KMS-11 (cell line): Measurements from ENCODE around the gene ROR1.

Source experiments
- H2AFZ ChIP-seq: fragments of 200-600 bp; sonication (generic); 2 replicates; pipeline ENCODE4 v1.6.1; 2016; ENCODE audit warnings: antibody characterized with exemption, mixed run types, low read depth
- H3K27ac ChIP-seq: fragments of 200-600 bp; sonication (generic); 2 replicates; pipeline ENCODE4 v1.6.1; 2016; ENCODE audit warnings: mild to moderate bottlenecking, mixed run types
- H3K27me3 ChIP-seq: fragments of 200-600 bp; sonication (generic); 2 replicates; pipeline ENCODE4 v1.6.1; 2017; ENCODE audit warnings: mild to moderate bottlenecking, low read depth, mixed run types, moderate library complexity; ENCODE audit not compliant: insufficient read depth
- H3K36me3 ChIP-seq: fragments of 200-600 bp; sonication (generic); 2 replicates; pipeline ENCODE4 v1.6.1; 2017; ENCODE audit warnings: mild to moderate bottlenecking, mixed run types; ENCODE audit not compliant: insufficient read depth
- H3K4me1 ChIP-seq: fragments of 200-600 bp; sonication (generic); 2 replicates; pipeline ENCODE4 v1.6.1; 2016; ENCODE audit warnings: mild to moderate bottlenecking, low read depth, mixed run types; ENCODE audit not compliant: poor library complexity, severe bottlenecking
- H3K4me2 ChIP-seq: fragments of 200-600 bp; sonication (generic); 2 replicates; pipeline ENCODE4 v1.7.0; 2016; ENCODE audit warnings: mild to moderate bottlenecking, mixed run types
- H3K4me3 ChIP-seq: fragments of 200-600 bp; sonication (generic); IDR thresholded peaks from 2 replicates; pipeline ENCODE4 v1.6.1; 2017; ENCODE audit warnings: low read depth, low read length, mixed read lengths; ENCODE audit not compliant: insufficient read depth
- H3K79me2 ChIP-seq: fragments of 200-600 bp; sonication (generic); 2 replicates; pipeline ENCODE4 v1.6.1; 2016; ENCODE audit warnings: low read depth, mixed run types; ENCODE audit not compliant: insufficient read depth
- H3K9ac ChIP-seq: fragments of 200-600 bp; sonication (generic); 2 replicates; pipeline ENCODE4 v1.6.1; 2016; ENCODE audit warnings: mild to moderate bottlenecking, mixed run types
- H4K20me1 ChIP-seq: fragments of 200-600 bp; sonication (generic); 2 replicates; pipeline ENCODE4 v1.6.1; 2016; ENCODE audit warnings: mild to moderate bottlenecking, mixed run types; ENCODE audit not compliant: insufficient read depth
- TF ChIP-seq, protein P1 (sequence below): fragments of 200-600 bp; sonication (generic); conservative IDR thresholded peaks from 2 replicates; pipeline ENCODE4 v1.6.1; 2017; ENCODE audit warnings: low read depth, mild to moderate bottlenecking, antibody characterized with exemption, low read length, moderate library complexity, mixed read lengths

Gene ROR1

DNA sequence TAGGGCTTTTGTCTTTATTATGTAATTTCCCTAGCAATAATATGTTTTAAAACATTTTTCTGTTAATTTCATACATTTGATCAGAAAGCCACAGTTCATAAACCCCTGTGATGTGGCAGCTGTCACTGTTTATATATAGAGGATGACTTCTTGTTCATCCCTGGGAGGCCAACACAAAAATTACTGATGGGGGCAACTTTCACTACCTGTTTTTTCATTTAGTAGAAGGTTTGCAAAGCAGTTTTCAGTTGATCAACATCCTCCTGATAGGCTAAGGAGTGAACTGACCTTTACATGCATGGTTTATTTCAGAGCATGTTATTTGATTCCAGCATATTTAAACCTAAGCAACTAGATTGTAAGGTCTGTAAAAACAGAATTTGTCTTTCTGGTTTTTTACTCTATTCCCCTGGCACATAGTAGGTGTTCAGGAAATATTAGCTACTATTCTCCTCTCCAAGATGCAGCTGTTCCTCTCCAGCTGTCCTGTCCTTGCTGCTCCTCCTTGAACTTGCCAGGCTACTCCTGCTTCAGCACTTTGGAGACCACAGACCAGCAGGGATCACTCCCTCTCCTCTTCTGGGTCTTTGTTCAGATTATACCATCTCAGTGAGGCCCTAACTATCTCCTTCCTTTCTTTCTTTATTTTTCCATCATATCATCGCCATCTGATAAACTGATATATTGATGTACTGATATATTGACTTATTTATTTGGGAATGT, 54.7 kb downstream of the ROR1 start:
- Histone ChIP-seq H3K9ac (no peak overlapping the region), H3K36me3 (no peaks in the 10 kb centered on the region), H2AFZ (no peak overlapping the region), H3K4me2 (no peak overlapping the region), H3K27ac (no peak overlapping the region), H4K20me1 (no peaks in the 10 kb centered on the region), H3K4me1 (peaks cover 12% of the 10 kb centered on the region), H3K79me2 (no peaks in the 10 kb centered on the region), H3K4me3 (no peak overlapping the region), H3K27me3 (no peaks in the 10 kb centered on the region)
- TF ChIP-seq, protein P1, sequence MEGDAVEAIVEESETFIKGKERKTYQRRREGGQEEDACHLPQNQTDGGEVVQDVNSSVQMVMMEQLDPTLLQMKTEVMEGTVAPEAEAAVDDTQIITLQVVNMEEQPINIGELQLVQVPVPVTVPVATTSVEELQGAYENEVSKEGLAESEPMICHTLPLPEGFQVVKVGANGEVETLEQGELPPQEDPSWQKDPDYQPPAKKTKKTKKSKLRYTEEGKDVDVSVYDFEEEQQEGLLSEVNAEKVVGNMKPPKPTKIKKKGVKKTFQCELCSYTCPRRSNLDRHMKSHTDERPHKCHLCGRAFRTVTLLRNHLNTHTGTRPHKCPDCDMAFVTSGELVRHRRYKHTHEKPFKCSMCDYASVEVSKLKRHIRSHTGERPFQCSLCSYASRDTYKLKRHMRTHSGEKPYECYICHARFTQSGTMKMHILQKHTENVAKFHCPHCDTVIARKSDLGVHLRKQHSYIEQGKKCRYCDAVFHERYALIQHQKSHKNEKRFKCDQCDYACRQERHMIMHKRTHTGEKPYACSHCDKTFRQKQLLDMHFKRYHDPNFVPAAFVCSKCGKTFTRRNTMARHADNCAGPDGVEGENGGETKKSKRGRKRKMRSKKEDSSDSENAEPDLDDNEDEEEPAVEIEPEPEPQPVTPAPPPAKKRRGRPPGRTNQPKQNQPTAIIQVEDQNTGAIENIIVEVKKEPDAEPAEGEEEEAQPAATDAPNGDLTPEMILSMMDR, result no peak

DNA sequence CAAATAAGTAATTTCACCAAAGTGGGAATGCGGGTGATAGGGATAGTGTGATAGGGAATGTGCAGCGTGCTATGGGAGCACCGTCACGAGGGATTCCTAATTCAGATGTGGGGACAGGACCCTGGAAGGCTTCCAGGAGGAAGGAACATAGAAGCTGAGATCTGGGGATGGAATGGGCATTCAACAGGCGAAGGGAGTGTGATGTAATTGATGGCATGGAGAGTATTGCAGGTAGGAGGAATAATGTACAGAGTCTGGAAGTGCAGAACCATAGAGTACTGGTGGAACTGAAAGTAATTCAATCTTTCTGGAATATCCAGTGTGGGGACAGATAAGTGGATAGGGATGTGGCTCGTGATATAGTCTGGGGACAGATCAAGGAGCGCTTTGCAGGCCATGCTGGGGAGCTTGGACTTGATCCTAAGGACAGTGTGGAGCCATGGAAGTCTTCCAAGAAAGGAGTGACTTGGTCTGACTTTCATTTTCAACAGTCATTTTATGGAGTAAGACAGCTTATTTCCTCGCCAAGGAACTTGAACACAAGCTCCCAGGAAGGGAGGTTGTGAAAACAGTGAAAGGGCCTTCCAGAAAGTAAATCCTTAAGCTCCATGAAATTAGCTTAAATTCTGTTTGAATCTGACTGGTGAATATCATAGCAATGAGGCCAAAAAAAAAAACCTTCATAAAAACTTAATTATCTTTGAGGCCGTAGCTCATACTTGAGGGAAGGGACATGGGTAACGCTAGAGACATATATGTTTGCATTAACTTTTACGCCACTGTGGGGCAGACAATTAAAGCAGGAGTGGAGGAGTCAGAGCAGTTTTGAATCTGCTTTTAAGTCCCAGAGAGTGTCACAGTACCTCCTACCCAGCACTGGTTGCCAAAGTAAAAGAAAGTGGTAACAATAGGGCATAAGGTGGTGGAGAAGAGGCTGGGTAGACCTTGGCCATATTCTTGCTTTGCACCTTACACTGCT, 55.8 kb downstream of the ROR1 start:
- H3K4me1 ChIP-seq, result peaks cover 12% of the 10 kb centered on the region
- TF ChIP-seq, protein P1, result no peak
- H3K4me3 ChIP-seq, result no peak overlapping the region
- no peak overlapping the region for H3K27ac ChIP-seq
- no peaks in the 10 kb centered on the region for H3K79me2 ChIP-seq
- no peaks in the 10 kb centered on the region for H3K27me3 ChIP-seq
- no peak overlapping the region for H3K4me2 ChIP-seq
- no peaks in the 10 kb centered on the region for H4K20me1 ChIP-seq
- no peak overlapping the region for H2AFZ ChIP-seq
- H3K9ac ChIP-seq, result no peak overlapping the region
- H3K36me3 ChIP-seq, result no peaks in the 10 kb centered on the region

DNA sequence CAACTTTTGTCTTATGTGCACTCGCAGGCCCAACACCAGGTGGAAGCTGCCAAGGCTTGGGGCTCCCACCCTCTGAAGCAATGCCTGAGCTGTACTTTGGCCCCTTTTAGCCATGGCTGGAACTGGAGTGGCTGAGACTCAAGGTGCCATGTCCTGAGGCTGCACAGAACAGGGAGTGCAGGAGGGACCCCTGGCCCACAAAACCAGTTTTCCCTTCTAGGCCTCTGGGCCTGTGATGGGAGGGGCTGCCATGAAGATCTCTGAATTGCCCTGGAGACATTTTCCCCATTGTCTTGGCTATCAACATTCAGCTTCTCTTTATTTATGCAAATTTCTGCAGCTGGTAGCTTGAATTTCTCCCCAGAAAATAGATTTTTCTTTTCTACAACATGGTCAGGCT, 57.6 kb downstream of the ROR1 start:
- Histone ChIP-seq H3K79me2 (no peaks in the 10 kb centered on the region), H3K4me2 (no peak overlapping the region), H3K4me3 (no peak overlapping the region), H3K27ac (no peak overlapping the region), H3K4me1 (peaks cover 12% of the 10 kb centered on the region), H4K20me1 (no peaks in the 10 kb centered on the region), H2AFZ (no peak overlapping the region), H3K36me3 (no peaks in the 10 kb centered on the region), H3K27me3 (no peaks in the 10 kb centered on the region), H3K9ac (no peak overlapping the region)
- TF ChIP-seq, protein P1, result no peak

DNA sequence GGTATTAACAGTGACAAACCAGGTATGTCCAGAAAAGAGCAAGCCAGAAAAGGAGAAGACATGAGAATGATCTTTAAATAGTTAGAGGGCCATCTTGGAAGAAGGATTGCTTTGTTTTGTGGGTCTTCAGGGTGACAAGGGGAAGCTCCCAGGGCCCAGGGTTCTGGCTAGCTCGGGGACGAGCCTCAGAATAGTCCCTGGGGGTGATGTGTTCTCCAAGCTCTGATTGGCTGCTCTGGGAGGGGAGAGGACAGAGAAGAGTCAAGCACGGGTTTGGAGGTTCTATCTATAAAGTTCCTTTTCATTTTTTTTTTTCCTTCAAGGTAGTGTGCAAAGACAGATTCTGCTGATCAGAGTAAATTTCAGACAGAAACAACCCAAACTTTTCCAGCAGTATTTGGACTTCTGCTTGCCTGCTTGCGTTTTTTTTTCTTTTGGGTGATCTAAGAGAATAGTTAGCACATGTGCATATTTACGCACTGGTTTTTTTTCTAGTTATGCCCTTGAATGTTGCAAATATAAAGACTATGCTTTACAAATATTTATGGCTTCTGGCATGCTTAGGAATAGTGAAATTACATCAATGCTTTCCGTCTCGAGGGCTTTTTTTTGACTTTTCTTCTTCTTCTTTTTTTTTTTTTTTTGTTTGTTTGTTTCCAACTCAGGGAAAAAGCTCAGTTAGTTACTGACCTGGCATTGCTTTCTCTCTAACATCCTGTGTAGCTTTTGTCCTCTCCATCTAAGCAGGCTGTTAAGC, 59.7 kb downstream of the ROR1 start:
- Histone ChIP-seq H3K27me3 (no peaks in the 10 kb centered on the region), H4K20me1 (no peaks in the 10 kb centered on the region), H3K79me2 (no peaks in the 10 kb centered on the region), H3K36me3 (no peaks in the 10 kb centered on the region), H3K9ac (no peak overlapping the region), H3K4me3 (no peak overlapping the region), H3K27ac (no peak overlapping the region), H3K4me1 (peaks cover 1% of the 10 kb centered on the region), H2AFZ (no peak overlapping the region), H3K4me2 (no peak overlapping the region)
- TF ChIP-seq, protein P1, result no peak
